Chondrocyte (in vitro differentiated cells): Measurements from ENCODE around the gene JAKMIP1. TPM values are rescaled to one million over a fixed set of nuclear protein-coding genes. Genes with fewer than 3 reads are reported as not detected.

ENCODE experiments used
- DNase-seq: peaks from one replicate; pipeline ENCODE4 v3.0.0; 2021; ENCODE audit warnings: mixed read lengths, low spot score
- H3K27ac Mint-ChIP-seq: one replicate; pipeline ENCODE4 v1.8.0; 2021; ENCODE audit warnings: mild to moderate bottlenecking, moderate library complexity, mixed read lengths; ENCODE audit not compliant: unreplicated experiment
- H3K27me3 Mint-ChIP-seq: 2 replicates; pipeline ENCODE4 v1.8.0; 2021; ENCODE audit warnings: low read depth, mixed read lengths
- H3K36me3 Mint-ChIP-seq: 2 replicates; pipeline ENCODE4 v1.8.0; 2021; ENCODE audit warnings: low read depth, mixed read lengths
- H3K4me1 Mint-ChIP-seq: 2 replicates; pipeline ENCODE4 v1.8.0; 2021; ENCODE audit warnings: low read depth, mild to moderate bottlenecking, mixed read lengths
- H3K4me3 Mint-ChIP-seq: one replicate; pipeline ENCODE4 v1.8.0; 2021; ENCODE audit warnings: mild to moderate bottlenecking, moderate library complexity, mixed read lengths; ENCODE audit not compliant: unreplicated experiment
- H3K9me3 Mint-ChIP-seq: 2 replicates; pipeline ENCODE4 v1.8.0; 2021; ENCODE audit warnings: low read depth, mixed read lengths
- CTCF ChIP-seq: fragments of 200-600 bp; sonication (generic); IDR thresholded peaks from 2 replicates; pipeline ENCODE4 v1.5.0; 2021; ENCODE audit warnings: antibody characterized with exemption, mild to moderate bottlenecking, moderate library complexity
- total RNA-seq: library from RNA; stranded (reverse); gene quantifications from 3 replicates; pipeline ENCODE4 v1.2.1, GENCODE V29; 2021

The JAKMIP1 gene
- total RNA-seq, 1 donor from 2014 or later: 0.10 TPM

- Mint-ChIP-seq H3K36me3 (no peaks in the 10 kb centered on the region), H3K27ac (no peak overlapping the region), H3K27me3 (peaks cover 65% of the 10 kb centered on the region), H3K4me1 (no peaks in the 10 kb centered on the region), H3K9me3 (no peaks in the 10 kb centered on the region), H3K4me3 (no peak overlapping the region)
- no peak for DNase-seq
- no peak for TF ChIP-seq CTCF
These were observed 45.5 kb downstream of the JAKMIP1 start for GRCh38 chr4:6154875-6155274.

DNA sequence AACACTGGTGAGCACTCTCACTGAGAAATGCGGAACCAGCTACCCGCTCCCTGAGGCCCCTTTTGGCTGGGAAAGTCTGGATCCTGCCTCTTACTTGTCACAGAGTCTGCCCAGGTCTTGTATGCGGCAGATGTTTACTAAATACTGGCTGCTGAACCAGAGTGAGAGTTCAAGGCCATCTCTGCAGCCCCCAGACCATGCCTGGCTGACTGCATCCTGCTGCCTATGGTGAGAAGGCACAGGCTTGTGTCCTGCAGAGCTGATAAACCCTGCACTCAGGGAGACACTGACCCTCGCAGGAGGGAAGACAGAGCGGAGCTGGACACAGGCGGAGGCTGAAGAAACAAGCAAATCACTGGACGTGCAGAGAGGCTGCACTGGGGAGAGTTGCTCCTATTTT lies 46.5 kb downstream of the JAKMIP1 start:
- Mint-ChIP-seq H3K4me3 (no peak overlapping the region), H3K9me3 (no peaks in the 10 kb centered on the region), H3K27me3 (peaks cover 63% of the 10 kb centered on the region), H3K36me3 (no peaks in the 10 kb centered on the region), H3K27ac (no peak overlapping the region), H3K4me1 (no peaks in the 10 kb centered on the region)
- no peak for TF ChIP-seq CTCF
- DNase-seq: no peak

GRCh38 chr4:6152869-6153705 lies 47.3 kb downstream of the JAKMIP1 start:
- peaks cover 61% of the 10 kb centered on the region for H3K27me3 Mint-ChIP-seq

DNA sequence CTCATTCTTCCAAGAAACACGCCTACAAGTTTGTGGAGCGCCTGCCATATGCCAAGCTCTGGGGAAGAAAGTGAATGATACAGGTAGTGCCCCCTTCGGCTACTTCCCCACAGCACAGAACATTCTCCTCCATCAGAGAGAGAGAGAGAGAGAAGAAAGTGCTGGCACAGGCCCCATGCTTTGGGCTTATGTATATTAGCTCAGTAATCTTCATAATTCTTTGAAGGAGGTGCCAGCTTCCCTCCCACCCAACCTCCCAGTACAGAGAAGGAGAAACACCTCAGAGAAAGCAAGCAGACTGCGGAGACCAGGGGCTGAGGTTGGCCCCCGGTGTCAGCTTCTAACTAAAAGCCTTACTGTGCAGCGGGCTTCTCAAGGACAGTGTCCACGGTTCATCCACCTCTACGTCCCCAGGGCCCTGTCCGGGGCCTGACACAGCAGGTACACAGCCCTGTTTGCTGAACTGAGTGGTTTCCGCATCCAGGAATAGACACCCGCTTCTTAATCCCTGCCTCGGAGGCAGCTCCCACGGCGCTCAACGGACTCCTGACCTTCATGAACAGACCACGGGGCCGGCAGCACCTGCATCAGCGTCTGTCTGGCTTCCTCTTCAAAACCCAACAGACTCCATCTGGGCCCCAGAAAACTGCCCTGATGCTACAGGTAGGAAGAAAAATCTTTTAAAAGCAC lies 50.2 kb downstream of the JAKMIP1 start:
- Mint-ChIP-seq H3K4me3 (no peak overlapping the region), H3K4me1 (no peaks in the 10 kb centered on the region), H3K27ac (no peak overlapping the region), H3K9me3 (peaks cover 9% of the 10 kb centered on the region), H3K27me3 (peaks cover 46% of the 10 kb centered on the region), H3K36me3 (peaks cover 2% of the 10 kb centered on the region)
- TF ChIP-seq CTCF: no peak
- DNase-seq: no peak

More at GRCh38 chr4:6152869-6153705, 47.3 kb downstream of the JAKMIP1 start:
- no peaks in the 10 kb centered on the region for H3K4me1 Mint-ChIP-seq
- TF ChIP-seq CTCF: no peak
- no peak overlapping the region for H3K27ac Mint-ChIP-seq
- DNase-seq: no peak
- no peaks in the 10 kb centered on the region for H3K9me3 Mint-ChIP-seq
- no peak overlapping the region for H3K4me3 Mint-ChIP-seq
- H3K36me3 Mint-ChIP-seq: no peaks in the 10 kb centered on the region

DNA sequence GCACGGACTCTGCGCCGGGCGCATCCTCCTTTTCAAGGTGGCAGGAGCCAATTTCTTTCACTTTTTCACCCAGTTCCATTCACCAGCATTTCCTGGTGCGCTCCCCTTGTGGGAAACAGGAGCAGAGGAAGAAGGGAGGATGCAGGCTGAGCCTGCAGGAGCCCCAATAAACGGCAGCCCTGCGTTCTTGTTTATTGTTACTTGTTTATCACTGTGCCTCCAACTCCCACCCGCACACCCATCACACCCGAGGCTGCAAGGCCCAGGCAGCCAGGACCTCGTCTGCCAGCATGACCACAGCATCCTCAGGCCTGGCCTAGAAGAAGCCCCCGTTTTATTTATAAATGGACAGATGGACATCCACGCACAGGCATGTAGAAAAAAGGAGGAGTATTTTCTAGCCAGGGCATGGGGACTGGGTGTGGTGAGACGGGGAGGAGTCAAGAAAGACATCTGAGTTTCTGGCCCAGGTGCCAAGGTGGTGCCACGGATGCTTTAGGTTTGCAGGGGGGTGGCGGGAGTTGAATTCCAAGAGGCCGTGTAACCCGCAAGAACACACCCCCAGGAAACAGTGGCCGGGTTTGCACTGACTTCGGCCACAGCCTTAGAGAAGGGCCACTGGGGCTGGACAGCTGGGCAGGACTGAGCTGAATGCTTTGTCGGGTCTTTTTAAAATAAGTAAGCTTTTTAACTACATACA lies 51.7 kb downstream of the JAKMIP1 start:
- Mint-ChIP-seq H3K27me3 (peaks cover 38% of the 10 kb centered on the region), H3K36me3 (peaks cover 2% of the 10 kb centered on the region), H3K4me3 (no peak overlapping the region), H3K27ac (no peak overlapping the region), H3K4me1 (no peaks in the 10 kb centered on the region), H3K9me3 (peaks cover 16% of the 10 kb centered on the region)
- TF ChIP-seq CTCF: no peak
- DNase-seq: no peak
